GM21529 (cell line): ENCODE data around the gene RAPSN.
A peak's percentile ranks its signal among the peaks of the same experiment; 100 is the strongest.

Experiments used
- ATAC-seq: cut with Tn5 transposase; IDR thresholded peaks from one replicate; pipeline ENCODE4 v1.9.1; 2021; ENCODE audit not compliant: unreplicated experiment

The RAPSN gene

DNA sequence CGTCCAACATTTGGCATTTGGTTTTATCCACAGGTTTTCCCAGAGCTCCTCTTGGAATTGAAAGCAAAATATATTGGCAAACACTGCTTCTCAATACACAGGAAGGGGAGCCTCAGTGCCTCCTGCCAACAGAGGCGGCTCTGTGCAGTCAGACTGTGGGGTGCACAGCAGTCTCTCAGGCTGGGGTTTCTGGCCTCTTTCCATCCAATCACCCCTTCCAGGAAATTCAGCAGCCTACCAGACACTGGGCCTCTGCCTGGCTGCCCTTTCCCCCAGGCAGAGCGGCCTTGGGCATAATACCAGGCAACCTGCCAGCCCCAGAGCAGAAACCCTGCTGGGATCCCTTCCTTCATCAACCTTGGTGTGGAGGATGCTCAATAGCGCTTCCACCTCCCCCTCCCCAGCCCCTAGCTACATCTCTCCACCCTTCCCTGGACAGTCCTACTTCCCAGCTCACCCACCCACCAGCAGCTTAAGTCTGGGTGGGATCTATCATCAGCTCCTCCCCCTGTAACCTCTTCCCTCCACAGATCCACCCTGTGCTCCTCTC, 17.8 kb upstream of the RAPSN start:
- ATAC-seq: no peak

DNA sequence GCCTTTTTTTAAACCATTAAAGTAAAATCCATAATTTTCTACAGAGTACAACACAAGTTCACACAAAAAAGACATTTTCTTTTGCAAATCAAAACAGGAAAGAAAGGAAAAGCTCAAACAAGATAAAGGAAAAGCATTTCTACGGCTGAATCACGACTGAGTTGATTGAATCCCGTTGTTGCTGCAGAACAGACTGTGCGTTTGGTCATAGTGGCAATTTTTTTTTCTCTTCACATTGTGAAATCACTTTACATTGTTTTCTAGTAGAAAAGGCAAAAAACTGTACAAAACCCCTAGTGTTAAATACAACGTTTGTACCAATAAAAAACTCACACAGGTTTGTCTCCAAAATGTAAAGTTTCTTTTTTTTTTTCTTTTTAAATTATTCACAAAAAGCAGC, 17.3 kb upstream of the RAPSN start:
- ATAC-seq: no peak

DNA sequence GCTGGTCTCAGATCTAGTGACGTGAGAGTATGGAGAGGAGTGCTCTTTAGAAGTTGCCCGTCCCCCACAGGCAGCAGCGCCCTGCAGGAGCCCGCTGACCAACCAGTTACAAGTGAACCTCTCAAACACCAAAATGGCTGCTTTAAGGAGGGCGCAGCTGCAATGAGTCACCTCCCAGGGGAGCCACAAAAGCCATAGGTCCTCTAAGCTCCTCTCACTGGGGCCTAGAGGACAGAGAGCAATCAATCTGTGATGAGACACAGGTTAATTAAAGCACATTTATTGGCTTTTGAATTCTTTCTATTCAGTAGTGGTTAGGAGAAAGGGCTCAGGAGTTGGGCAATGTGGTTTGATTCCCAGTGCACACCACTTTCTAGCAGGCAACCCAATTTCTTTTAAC, 15.5 kb upstream of the RAPSN start:
- ATAC-seq: no peak

DNA sequence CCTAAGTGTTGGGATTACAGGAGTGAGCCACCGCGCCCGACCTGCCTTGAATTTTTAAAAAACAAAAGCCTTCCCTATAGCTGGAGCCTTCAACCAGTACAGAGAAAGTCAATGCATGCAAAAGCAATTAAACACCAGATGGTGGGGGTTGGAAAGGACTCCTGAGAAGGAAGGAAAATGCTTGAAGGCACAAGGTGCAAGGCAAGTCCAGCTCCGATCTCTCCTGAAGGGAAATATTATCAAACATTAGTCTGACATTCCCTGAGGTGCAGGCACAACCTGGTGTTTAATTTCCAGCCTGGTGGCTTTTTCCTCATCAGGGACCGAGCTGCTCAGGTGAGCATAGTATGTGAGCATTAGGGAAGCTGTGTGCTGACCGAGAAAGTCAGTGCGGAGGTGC, 12.9 kb upstream of the RAPSN start:
- no peak for ATAC-seq

GRCh38 chr11:47460571-47461235, 11.8 kb upstream of the RAPSN start:
- no peak for ATAC-seq

GRCh38 chr11:47454258-47454671, 5.3 kb upstream of the RAPSN start:
- ATAC-seq: peak; percentile 65

DNA sequence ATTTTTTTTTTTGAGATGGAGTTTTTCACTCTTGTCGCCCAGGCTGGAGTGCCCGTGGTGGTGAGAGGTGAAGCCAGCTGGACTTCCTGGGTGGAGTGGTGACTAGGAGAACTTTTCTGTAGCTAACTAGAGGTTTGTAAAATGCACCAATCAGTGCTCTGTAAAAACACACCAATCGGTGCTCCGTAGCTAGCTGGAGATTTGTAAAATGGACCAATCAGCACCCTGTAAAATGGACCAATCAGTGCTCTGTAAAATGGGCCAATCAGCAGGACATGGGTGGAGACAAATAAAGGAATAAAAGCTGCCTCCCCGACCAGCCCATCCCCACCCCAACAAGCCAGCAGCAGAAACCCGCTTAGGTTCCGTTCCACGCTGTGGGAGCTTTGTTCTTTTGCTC, 4.4 kb upstream of the RAPSN start:
- no peak for ATAC-seq

- no peak for ATAC-seq
These were observed 3.1 kb upstream of the RAPSN start for GRCh38 chr11:47451990-47452389.

- ATAC-seq: no peak
These were observed 2.5 kb upstream of the RAPSN start for GRCh38 chr11:47451436-47451835.

DNA sequence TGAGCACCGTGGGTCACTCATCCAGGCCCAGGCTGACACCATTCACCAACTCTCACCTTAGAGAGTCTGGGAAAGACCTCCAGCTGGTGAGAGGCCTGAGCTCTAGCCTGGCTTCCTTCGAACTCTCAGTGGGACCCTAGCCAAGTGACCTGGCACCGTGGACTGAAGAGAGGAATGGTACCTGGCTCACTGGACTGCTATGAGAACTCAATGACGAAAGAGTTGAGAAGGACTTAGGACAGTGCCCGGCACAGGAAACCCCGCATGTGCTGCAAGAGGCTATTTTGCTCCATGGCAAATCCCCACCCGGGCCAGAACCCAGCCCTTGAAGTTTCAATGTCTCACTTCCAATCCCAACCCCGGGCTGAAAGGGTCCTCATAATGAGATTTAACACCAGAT, 605 bp upstream of the RAPSN start:
- no peak for ATAC-seq

DNA sequence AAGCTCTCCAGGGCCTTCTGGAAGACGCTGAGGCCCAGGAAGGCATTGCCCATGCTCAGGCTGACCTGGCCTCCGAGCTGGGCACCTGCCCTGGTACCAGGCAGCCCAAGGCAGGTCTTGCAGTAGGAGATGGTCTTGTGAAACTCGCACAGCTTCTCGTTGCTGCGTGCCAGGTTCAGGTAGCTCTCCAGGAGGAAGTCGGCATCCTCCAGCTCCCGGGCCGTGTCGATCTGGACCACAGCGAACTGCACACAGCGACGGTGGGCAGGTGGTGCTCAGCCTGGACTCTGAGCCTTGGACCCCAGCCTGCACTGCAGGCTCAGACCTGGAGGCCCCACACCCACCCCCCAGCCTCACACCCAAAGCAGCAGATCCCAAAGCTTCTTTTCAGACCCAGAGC, 1.0 kb downstream of the RAPSN start:
- no peak for ATAC-seq

- no peak for ATAC-seq
These were observed 2.1 kb downstream of the RAPSN start for GRCh38 chr11:47446833-47447232.

- no peak for ATAC-seq
These were observed 3.1 kb downstream of the RAPSN start for GRCh38 chr11:47445840-47446239.

DNA sequence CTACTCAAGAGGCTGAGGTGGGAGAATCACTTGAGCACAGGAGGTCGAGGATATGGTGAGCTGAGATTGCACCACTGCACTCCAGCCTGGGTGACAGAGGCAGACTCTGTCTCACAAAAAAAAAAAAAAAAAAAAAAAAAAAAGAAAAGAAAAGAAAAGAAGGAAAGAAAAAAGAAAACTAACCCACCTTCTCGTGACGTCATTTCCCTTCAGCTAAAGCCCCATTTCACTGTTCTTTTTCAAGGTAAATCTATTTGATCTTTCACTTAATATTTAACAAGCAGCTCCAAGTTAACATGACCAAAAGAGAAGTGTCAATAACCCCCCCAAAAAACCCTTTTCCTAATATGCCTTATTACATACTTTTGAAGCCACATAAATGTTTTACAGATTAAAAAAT, 5.1 kb downstream of the RAPSN start:
- ATAC-seq: no peak

DNA sequence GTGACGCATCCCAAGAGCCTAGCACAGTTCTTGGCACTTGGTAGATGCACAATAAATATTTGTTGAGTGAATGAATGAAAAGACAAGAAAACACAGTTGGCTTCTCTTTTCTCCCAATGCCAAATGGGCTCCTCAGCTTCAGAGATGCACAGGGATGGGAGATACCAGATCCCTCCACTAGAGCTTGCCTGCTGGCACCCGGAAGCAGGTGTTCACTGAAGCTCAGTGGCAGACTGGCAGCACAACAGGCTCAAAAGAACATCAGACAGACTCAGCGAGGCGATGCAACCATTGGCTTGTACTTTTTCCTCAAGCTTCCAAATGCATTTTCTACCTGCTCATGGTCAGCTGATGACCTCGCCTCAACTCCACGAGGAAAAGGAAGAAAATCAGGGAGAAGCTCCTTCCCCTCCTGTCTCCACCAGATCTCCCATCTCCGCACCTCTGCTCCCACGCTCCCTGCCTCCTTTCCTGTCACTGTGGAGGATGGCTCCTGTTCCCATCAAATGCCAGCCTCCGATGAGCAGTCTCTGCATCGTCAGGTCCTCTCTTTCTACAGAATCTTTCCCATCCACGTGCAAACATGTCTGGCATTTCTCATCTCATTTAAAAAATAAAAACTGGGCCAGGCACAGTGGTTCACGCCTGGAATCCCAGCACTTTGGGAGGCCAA, 5.8 kb downstream of the RAPSN start:
- ATAC-seq: no peak

GRCh38 chr11:47442514-47442913, 6.4 kb downstream of the RAPSN start:
- ATAC-seq: no peak

DNA sequence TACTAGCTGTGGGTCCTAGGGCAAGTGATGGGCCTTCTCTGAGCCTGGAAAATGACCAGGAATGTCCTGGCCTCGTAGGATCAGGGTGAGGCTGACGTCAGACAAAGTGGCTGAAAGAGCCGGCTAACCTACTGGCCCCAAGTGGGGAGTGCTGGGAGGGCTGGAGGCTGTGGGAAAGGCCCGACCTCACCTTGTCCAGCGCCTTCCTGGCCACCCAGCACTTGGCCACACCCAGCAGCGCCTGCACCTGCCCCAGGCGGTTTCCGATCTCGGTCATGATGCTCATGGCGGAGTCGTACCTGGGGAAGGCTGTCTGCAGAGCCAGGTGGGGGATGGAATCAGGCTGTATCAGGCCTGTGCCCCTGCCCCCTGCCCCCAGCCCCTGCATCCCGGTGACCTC, 7.5 kb downstream of the RAPSN start:
- no peak for ATAC-seq

DNA sequence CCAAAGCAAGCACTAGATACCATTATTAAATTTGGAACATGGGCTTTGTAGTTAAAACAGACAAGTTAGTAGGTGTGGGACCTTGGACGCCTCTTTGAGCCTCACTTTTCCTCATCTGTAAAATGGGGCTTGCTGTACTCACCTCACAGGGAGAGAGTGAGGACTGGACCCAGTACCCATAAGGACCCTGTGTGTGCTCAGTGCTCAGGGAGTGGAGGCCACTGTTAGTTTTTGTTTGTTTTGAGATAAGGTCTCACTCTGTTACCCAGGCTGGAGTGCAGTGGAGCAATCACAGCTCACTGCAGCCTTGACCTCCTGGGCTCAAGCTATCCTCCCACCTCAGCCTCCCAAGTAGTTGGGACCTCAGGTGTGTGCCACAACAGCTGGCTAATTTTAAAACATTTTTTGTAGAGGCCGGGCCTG, 8.9 kb downstream of the RAPSN start:
- ATAC-seq: no peak

- ATAC-seq: no peak
These were observed 10.2 kb downstream of the RAPSN start for GRCh38 chr11:47438721-47439120.

GRCh38 chr11:47437746-47438418, 11.1 kb downstream of the RAPSN start:
- ATAC-seq: no peak

- no peak for ATAC-seq
These were observed 11.7 kb downstream of the RAPSN start for GRCh38 chr11:47437218-47437745.

GRCh38 chr11:47436726-47437125, 12.2 kb downstream of the RAPSN start:
- no peak for ATAC-seq
